Astrocyte (in vitro differentiated cells and primary cell): ENCODE measurements around the gene SLC48A1. TPM values are rescaled to one million over a fixed set of nuclear protein-coding genes. Genes with fewer than 3 reads are reported as not detected.
A peak's percentile ranks its signal among the peaks of the same experiment; 100 is the strongest.
"Not testable (repeated sequence)": the region's sequence is repeated elsewhere in the genome, so short reads cannot be mapped to it uniquely, and the experiment has no call there.

Source experiments
- DNase-seq: peaks from one replicate; pipeline ENCODE4 v3.0.0-alpha.2; 2010; ENCODE audit warnings: low read depth
- FAIRE-seq: peaks from 2 replicates; lab custom pipeline; 2011; peaks lifted over from hg19 to GRCh38; lab: Jason Lieb, UNC
- H2AFZ ChIP-seq: 2 replicates; pipeline ENCODE4 v1.6.0; 2012; ENCODE audit warnings: low read depth, low read length, inconsistent platforms
- H3K27ac ChIP-seq: 2 replicates; pipeline ENCODE4 v1.5.1; 2011; ENCODE audit warnings: low read depth, low read length, inconsistent platforms
- H3K27me3 ChIP-seq: 2 replicates; pipeline ENCODE4 v1.6.0; 2011; ENCODE audit warnings: low read length, inconsistent platforms; ENCODE audit not compliant: insufficient read depth
- H3K36me3 ChIP-seq: 2 replicates; pipeline ENCODE4 v1.5.1; 2011; ENCODE audit warnings: low read length, inconsistent platforms; ENCODE audit not compliant: insufficient read depth
- H3K4me1 ChIP-seq: 2 replicates; pipeline ENCODE4 v1.5.1; 2011; ENCODE audit warnings: low read length, inconsistent platforms; ENCODE audit not compliant: insufficient read depth
- H3K4me2 ChIP-seq: 2 replicates; pipeline ENCODE4 v1.6.0; 2012; ENCODE audit warnings: low read length, inconsistent platforms
- H3K4me3 ChIP-seq: 2 replicates; pipeline ENCODE4 v1.5.1; 2011; ENCODE audit warnings: low read depth, mild to moderate bottlenecking, low read length, inconsistent platforms; ENCODE audit not compliant: insufficient read depth
- H3K79me2 ChIP-seq: 2 replicates; pipeline ENCODE4 v1.6.0; 2012; ENCODE audit warnings: mild to moderate bottlenecking, low read length, inconsistent platforms; ENCODE audit not compliant: insufficient read depth
- H3K9ac ChIP-seq: 2 replicates; pipeline ENCODE4 v1.6.0; 2012; ENCODE audit warnings: mild to moderate bottlenecking, low read length, inconsistent platforms
- H3K9me3 ChIP-seq: 2 replicates; pipeline ENCODE4 v1.5.1; 2012; ENCODE audit warnings: low read depth, mild to moderate bottlenecking, low read length, inconsistent platforms; ENCODE audit not compliant: insufficient read depth
- H4K20me1 ChIP-seq: 2 replicates; pipeline ENCODE4 v1.6.0; 2012; ENCODE audit warnings: low read length, inconsistent platforms; ENCODE audit not compliant: insufficient read depth
- H3K27ac Mint-ChIP-seq: one replicate; pipeline ENCODE4 v1.8.0; 2021; ENCODE audit warnings: mild to moderate bottlenecking, mixed read lengths; ENCODE audit not compliant: unreplicated experiment
- H3K27me3 Mint-ChIP-seq: one replicate; pipeline ENCODE4 v1.8.0; 2021; ENCODE audit warnings: low read depth, mixed read lengths; ENCODE audit not compliant: unreplicated experiment
- H3K36me3 Mint-ChIP-seq: one replicate; pipeline ENCODE4 v1.8.0; 2021; ENCODE audit warnings: low read depth, mixed read lengths; ENCODE audit not compliant: unreplicated experiment
- H3K4me1 Mint-ChIP-seq: one replicate; pipeline ENCODE4 v1.8.0; 2021; ENCODE audit warnings: low read depth, mixed read lengths; ENCODE audit not compliant: unreplicated experiment
- H3K4me3 Mint-ChIP-seq: one replicate; pipeline ENCODE4 v1.8.0; 2021; ENCODE audit warnings: mild to moderate bottlenecking, moderate library complexity, mixed read lengths; ENCODE audit not compliant: unreplicated experiment
- H3K9me3 Mint-ChIP-seq: one replicate; pipeline ENCODE4 v1.8.0; 2021; ENCODE audit warnings: mild to moderate bottlenecking, mixed read lengths; ENCODE audit not compliant: unreplicated experiment
- CTCF ChIP-seq: IDR thresholded peaks from 2 replicates; pipeline ENCODE4 v1.5.1; 2011; ENCODE audit warnings: low read depth, mild to moderate bottlenecking, inconsistent platforms, low read length, moderate library complexity; ENCODE audit not compliant: insufficient read depth
- EZH2 ChIP-seq: IDR thresholded peaks from 2 replicates; pipeline ENCODE4 v1.6.1; 2012; ENCODE audit warnings: mild to moderate bottlenecking, low read length, inconsistent platforms; ENCODE audit not compliant: insufficient read depth
- total RNA-seq: library from RNA; stranded (reverse); gene quantifications from 2 replicates; pipeline ENCODE4 v1.2.1, GENCODE V29; 2021

SLC48A1 gene
- total RNA-seq, 1 donor from 2014 or later = 23.8 TPM

- H3K27ac ChIP-seq = peak overlapping the region; percentile 13
- H3K27me3 ChIP-seq = no peaks in the 10 kb centered on the region
- no peaks in the 10 kb centered on the region for H3K9me3 Mint-ChIP-seq
- H3K4me1 Mint-ChIP-seq = peaks cover 59% of the 10 kb centered on the region
- no peaks in the 10 kb centered on the region for H3K27me3 Mint-ChIP-seq
- H3K4me2 ChIP-seq = peak overlapping the region; percentile 86
- H3K36me3 ChIP-seq = peaks cover 5% of the 10 kb centered on the region
- DNase-seq (no peak), FAIRE-seq (no peak)
- peaks cover 2% of the 10 kb centered on the region for H3K36me3 Mint-ChIP-seq
- peaks cover 96% of the 10 kb centered on the region for H3K79me2 ChIP-seq
- H3K27ac Mint-ChIP-seq = no peak overlapping the region
- no peak overlapping the region for H3K9ac ChIP-seq
- peaks cover 91% of the 10 kb centered on the region for H4K20me1 ChIP-seq
- H2AFZ ChIP-seq = no peak overlapping the region
- no peaks in the 10 kb centered on the region for H3K9me3 ChIP-seq
- H3K4me3 Mint-ChIP-seq = no peak overlapping the region
- no peak overlapping the region for H3K4me3 ChIP-seq
- no peak for TF ChIP-seq EZH2
- no peak for TF ChIP-seq CTCF
- peaks cover 78% of the 10 kb centered on the region for H3K4me1 ChIP-seq
These were observed 41.6 kb downstream of the SLC48A1 start for GRCh38 chr12:47814539-47815170.

DNA sequence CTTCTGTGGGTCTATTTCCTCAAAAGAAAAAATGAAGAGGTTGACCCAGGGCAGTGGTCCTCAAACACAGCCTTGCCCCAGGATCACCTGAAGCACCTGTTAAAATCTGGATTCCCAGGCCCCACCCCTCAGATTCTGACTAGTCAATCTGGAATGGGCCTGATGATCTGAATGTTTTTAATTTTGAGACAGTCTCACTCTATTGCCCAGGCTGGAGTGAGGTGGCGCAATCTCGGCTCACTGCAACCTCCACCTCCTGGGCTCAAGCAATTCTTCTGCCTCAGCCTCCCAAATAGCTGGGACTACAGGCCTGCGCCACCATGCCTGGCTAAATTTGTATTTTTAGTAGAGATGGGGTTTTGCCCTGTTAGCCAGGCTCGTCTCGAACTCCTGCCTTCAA, 42.4 kb downstream of the SLC48A1 start:
- peaks cover 83% of the 10 kb centered on the region for H4K20me1 ChIP-seq
- peaks cover 72% of the 10 kb centered on the region for H3K4me1 ChIP-seq

GRCh38 chr12:47816403-47817271, 43.6 kb downstream of the SLC48A1 start:
- H3K27me3 Mint-ChIP-seq = no peaks in the 10 kb centered on the region
- Histone ChIP-seq H3K79me2 (peaks cover 83% of the 10 kb centered on the region), H3K9me3 (no peaks in the 10 kb centered on the region), H4K20me1 (peaks cover 71% of the 10 kb centered on the region), H3K4me1 (peaks cover 71% of the 10 kb centered on the region), H3K4me3 (peak overlapping the region; percentile 43), H3K4me2 (peak overlapping the region; percentile 99), H3K27me3 (no peaks in the 10 kb centered on the region), H2AFZ (no peak overlapping the region), H3K36me3 (no peaks in the 10 kb centered on the region), H3K27ac (peak overlapping the region; percentile 44), H3K9ac (peak overlapping the region; percentile 95)
- no peak for DNase-seq
- H3K36me3 Mint-ChIP-seq = peaks cover 2% of the 10 kb centered on the region
- TF ChIP-seq CTCF (no peak), EZH2 (no peak)
- no peaks in the 10 kb centered on the region for H3K9me3 Mint-ChIP-seq
- peak overlapping the region; percentile 93 for H3K4me3 Mint-ChIP-seq
- peak overlapping the region; percentile 87 for H3K27ac Mint-ChIP-seq
- FAIRE-seq = no peak
- peaks cover 51% of the 10 kb centered on the region for H3K4me1 Mint-ChIP-seq

More for the DNA sequence above, 42.4 kb downstream of the SLC48A1 start:
- H3K36me3 ChIP-seq, FAIRE-seq, H3K36me3 Mint-ChIP-seq, H3K4me3 ChIP-seq, H3K27me3 ChIP-seq, H2AFZ ChIP-seq, H3K9me3 Mint-ChIP-seq, DNase-seq, H3K9ac ChIP-seq, H3K27me3 Mint-ChIP-seq, H3K9me3 ChIP-seq, H3K4me2 ChIP-seq: not testable (repeated sequence)
- H3K79me2 ChIP-seq = peaks cover 95% of the 10 kb centered on the region
- H3K27ac ChIP-seq = peak overlapping the region; percentile 13
- H3K4me1 Mint-ChIP-seq = peaks cover 53% of the 10 kb centered on the region
- peak overlapping the region; percentile 20 for H3K4me3 Mint-ChIP-seq
- H3K27ac Mint-ChIP-seq = peak overlapping the region; percentile 66
